CD4-positive, alpha-beta T cell (primary cell): ENCODE results near the gene GPR183. TPM values are rescaled to one million over a fixed set of nuclear protein-coding genes. Genes with fewer than 3 reads are reported as not detected.

Source experiments
- ATAC-seq: fragments of 200-7000 bp; cut with Tn5 transposase; one replicate; pipeline ENCODE4 v1.10.0; 2022; ENCODE audit warnings: mild to moderate bottlenecking; ENCODE audit not compliant: poor library complexity
- CTCF ChIA-PET: fragments of 350-600 bp; sonication (Branson Sonifier 250); formaldehyde crosslinking; loops from one replicate; lab custom pipeline; 2021; ENCODE audit warnings: antibody characterized with exemption, inconsistent platforms; lab: Charles Lee
- POLR2A ChIA-PET: fragments of 350-600 bp; sonication (Branson Sonifier 250); formaldehyde crosslinking; loops from one replicate; lab custom pipeline; 2021; ENCODE audit warnings: antibody characterized with exemption, inconsistent platforms; lab: Charles Lee
- DNase-seq, 14 experiments: peaks; one replicate each; pipeline ENCODE4 v3.0.0-alpha.2; 2013 to 2020; ENCODE audit warnings: mixed read lengths in 2 of 14
- H3K27ac ChIP-seq, 2 donors: one replicate each; pipeline versions ENCODE4 v1.5.1 to v1.7.0; 2013; ENCODE audit warnings: low read length in 2 of 2, low read depth in 1 of 2, mild to moderate bottlenecking in 1 of 2
- H3K27me3 ChIP-seq, 2 experiments: 1 replicate in 1 of 2; 2 replicates in 1 of 2; pipeline versions ENCODE4 v1.6.1 to v1.7.0; 2013; ENCODE audit warnings: low read length in 2 of 2, control low read depth in 1 of 2, mild to moderate bottlenecking in 1 of 2, moderate library complexity in 1 of 2; ENCODE audit not compliant: insufficient read depth in 2 of 2, control insufficient read depth in 1 of 2
- H3K36me3 ChIP-seq: one replicate; pipeline ENCODE4 v1.6.1; 2013; ENCODE audit warnings: low read length, control low read depth; ENCODE audit not compliant: insufficient read depth
- H3K4me1 ChIP-seq: one replicate; pipeline ENCODE4 v1.6.1; 2013; ENCODE audit warnings: low read length, control low read depth; ENCODE audit not compliant: insufficient read depth
- H3K4me3 ChIP-seq: one replicate; pipeline ENCODE4 v1.5.1; 2013; ENCODE audit warnings: mild to moderate bottlenecking, low read length, moderate library complexity
- H3K9me3 ChIP-seq, 2 experiments: 1 replicate in 1 of 2; 2 replicates in 1 of 2; pipeline versions ENCODE4 v1.6.1 to v1.7.0; 2013; ENCODE audit warnings: low read length in 2 of 2, mild to moderate bottlenecking in 2 of 2, control low read depth in 1 of 2, moderate library complexity in 1 of 2; ENCODE audit not compliant: control insufficient read depth in 1 of 2, insufficient read depth in 1 of 2
- H3K27ac Mint-ChIP-seq: one replicate; pipeline ENCODE4 v1.8.0; 2020; ENCODE audit warnings: mixed read lengths
- H3K27me3 Mint-ChIP-seq: one replicate; pipeline ENCODE4 v1.8.0; 2021; ENCODE audit warnings: mixed read lengths
- H3K36me3 Mint-ChIP-seq: one replicate; pipeline ENCODE4 v1.8.0; 2021; ENCODE audit warnings: low read depth, mixed read lengths
- H3K4me1 Mint-ChIP-seq: one replicate; pipeline ENCODE4 v1.8.0; 2021; ENCODE audit warnings: low read depth, mixed read lengths
- H3K4me3 Mint-ChIP-seq: one replicate; pipeline ENCODE4 v1.8.0; 2020; ENCODE audit warnings: mild to moderate bottlenecking, mixed read lengths
- H3K9me3 Mint-ChIP-seq: one replicate; pipeline ENCODE4 v1.8.0; 2020; ENCODE audit warnings: mixed read lengths
- intact Hi-C, 2 experiments: fragments of 100-400 bp; cut with DNase I in 1 of 2; cut with micrococcal nuclease in 1 of 2; formaldehyde crosslinking; loops; one replicate each; pipeline versions ENCODE4 v1.15.1 to v1.9.0; 2023 to 2025; cut with DNase I, micrococcal nuclease
- total RNA-seq, 174 experiments: library from RNA in 2 of 174; stranded (reverse) in 2 of 174; gene quantifications; one replicate each; pipeline ENCODE4 v1.2.3 and lab custom pipeline; 2021 to 2026
- TF ChIP-seq, protein P1 (sequence below): fragments of 200-600 bp; IDR thresholded peaks from one replicate; pipeline ENCODE4 v1.8.0; 2022; ENCODE audit warnings: antibody characterized with exemption, mild to moderate bottlenecking

GPR183 gene
- total RNA-seq, 2 experiments from 2014 or later, result 330 to 337 TPM

DNA sequence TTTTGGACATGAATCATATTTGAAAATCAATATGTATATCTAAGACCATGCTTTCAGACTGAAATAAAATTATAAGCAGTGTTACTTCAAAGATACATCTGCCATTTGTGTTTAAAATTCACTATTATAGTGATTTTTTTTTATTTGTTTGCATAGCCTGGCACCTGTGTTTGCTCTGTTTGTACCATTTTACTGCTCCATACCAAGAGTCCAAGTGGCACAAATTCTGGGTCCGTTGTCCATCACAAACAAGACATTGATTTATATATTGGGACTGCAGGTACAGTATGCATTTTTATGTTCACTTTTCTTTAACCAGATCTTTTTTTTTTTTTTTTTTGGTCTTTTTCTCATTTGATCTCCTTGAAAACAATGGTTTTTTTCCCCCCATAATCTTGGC is 6.7 kb upstream of the GPR183 start:
- CTCF ChIA-PET, result interaction anchor here (0.8 to 2.0 kb wide), 8 partner anchors 10 to 123 kb away, joined by 3 to 19 read pairs (median 4); no protein-coding TSS in a partner anchor
- Histone ChIP-seq H3K27ac (peak overlapping the region; percentile 88 to 89), H3K4me1 (peaks cover 75% of the 10 kb centered on the region), H3K9me3 (no peaks in the 10 kb centered on the region), H3K4me3 (peak overlapping the region; percentile 50), H3K36me3 (peaks cover 2% of the 10 kb centered on the region), H3K27me3 (no peaks in the 10 kb centered on the region)
- H3K4me3 Mint-ChIP-seq, result peak overlapping the region; percentile 61
- no peaks in the 10 kb centered on the region for H3K9me3 Mint-ChIP-seq
- H3K4me1 Mint-ChIP-seq, result peaks cover 83% of the 10 kb centered on the region
- TF ChIP-seq, protein P1, sequence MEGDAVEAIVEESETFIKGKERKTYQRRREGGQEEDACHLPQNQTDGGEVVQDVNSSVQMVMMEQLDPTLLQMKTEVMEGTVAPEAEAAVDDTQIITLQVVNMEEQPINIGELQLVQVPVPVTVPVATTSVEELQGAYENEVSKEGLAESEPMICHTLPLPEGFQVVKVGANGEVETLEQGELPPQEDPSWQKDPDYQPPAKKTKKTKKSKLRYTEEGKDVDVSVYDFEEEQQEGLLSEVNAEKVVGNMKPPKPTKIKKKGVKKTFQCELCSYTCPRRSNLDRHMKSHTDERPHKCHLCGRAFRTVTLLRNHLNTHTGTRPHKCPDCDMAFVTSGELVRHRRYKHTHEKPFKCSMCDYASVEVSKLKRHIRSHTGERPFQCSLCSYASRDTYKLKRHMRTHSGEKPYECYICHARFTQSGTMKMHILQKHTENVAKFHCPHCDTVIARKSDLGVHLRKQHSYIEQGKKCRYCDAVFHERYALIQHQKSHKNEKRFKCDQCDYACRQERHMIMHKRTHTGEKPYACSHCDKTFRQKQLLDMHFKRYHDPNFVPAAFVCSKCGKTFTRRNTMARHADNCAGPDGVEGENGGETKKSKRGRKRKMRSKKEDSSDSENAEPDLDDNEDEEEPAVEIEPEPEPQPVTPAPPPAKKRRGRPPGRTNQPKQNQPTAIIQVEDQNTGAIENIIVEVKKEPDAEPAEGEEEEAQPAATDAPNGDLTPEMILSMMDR, result no peak
- POLR2A ChIA-PET, result interaction anchor here (0.7 to 2.3 kb wide), 28 partner anchors 9 to 292 kb away, joined by 3 to 58 read pairs (median 5); partner anchors contain the start of genes CLYBL, GPR183 and UBAC2
- H3K27me3 Mint-ChIP-seq, result no peaks in the 10 kb centered on the region
- peak overlapping the region; percentile 89 for H3K27ac Mint-ChIP-seq
- ATAC-seq, result no peak
- intact Hi-C loops, result loop anchor here in 1 of 2 experiments (1.0 to 2.0 kb wide), 4 partner anchors 8 to 43 kb away; no protein-coding TSS in a partner anchor
- H3K36me3 Mint-ChIP-seq, result peaks cover 23% of the 10 kb centered on the region
- DNase-seq, result no peak

DNA sequence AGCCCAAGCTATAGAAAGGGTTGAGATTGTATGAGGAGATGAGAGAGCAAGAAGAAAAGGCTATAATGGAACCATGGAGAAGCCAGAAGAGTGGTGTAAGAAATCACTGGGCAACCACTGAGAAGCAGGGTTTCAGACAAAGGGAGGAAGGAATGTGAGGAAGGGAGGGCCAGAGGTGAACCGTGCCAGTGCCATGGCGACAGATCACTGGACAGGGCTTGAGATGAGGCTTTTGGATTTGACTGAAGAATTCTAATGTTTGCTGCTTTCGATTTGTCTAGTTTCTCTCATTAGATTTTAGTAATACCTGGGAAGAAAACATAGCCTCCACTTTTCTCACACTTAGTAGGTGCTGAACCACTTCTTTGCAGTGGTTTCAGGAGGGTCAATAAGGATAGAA is 6.3 kb upstream of the GPR183 start:
- TF ChIP-seq, protein P1, result no peak
- DNase-seq (no peak), ATAC-seq (no peak)
- Mint-ChIP-seq H3K27me3 (no peaks in the 10 kb centered on the region), H3K4me1 (peaks cover 88% of the 10 kb centered on the region), H3K27ac (peak overlapping the region; percentile 89), H3K36me3 (peaks cover 21% of the 10 kb centered on the region), H3K4me3 (peak overlapping the region; percentile 74), H3K9me3 (no peaks in the 10 kb centered on the region)
- ChIA-PET CTCF (no interaction called here), POLR2A (interaction anchor here (1.1 to 2.6 kb wide), 2 partner anchors 39 to 74 kb away, joined by 3 to 13 read pairs; no protein-coding TSS in a partner anchor)
- Histone ChIP-seq H3K27me3 (no peaks in the 10 kb centered on the region), H3K9me3 (no peaks in the 10 kb centered on the region), H3K4me3 (no peak overlapping the region), H3K36me3 (no peaks in the 10 kb centered on the region), H3K4me1 (peaks cover 79% of the 10 kb centered on the region), H3K27ac (peak overlapping the region; percentile 88 to 89)
- intact Hi-C loops, result no loop called here

DNA sequence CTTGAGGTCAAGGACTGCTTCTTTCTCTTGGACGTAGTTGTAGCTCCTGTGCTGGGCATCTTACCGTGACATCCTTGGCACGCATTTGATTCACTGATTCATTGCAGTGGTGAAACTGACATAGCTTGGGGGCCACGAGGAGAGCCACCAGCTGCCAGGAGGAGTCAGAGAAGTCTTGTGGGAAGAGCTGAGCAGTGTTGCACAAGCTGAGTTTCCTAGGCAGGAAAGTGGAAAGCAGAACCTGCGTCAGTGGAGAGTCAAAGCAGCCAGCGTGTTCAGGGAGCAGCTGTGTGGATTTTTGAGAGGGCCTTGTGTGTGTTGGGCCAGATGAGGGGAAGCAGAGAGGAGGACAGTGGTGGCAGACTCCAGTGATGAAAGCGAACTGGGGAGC is 5.3 kb upstream of the GPR183 start:
- no peak overlapping the region for H3K4me3 ChIP-seq
- peaks cover 88% of the 10 kb centered on the region for H3K4me1 ChIP-seq
- no peak for ATAC-seq
- H3K36me3 ChIP-seq, result no peaks in the 10 kb centered on the region
- no peaks in the 10 kb centered on the region for H3K27me3 Mint-ChIP-seq
- peak in 2 of 14 experiments; percentile 71 to 81 for DNase-seq
- ChIA-PET CTCF (interaction anchor here (0.7 to 2.2 kb wide), 4 partner anchors 40 to 124 kb away, joined by 3 to 7 read pairs (median 3); no protein-coding TSS in a partner anchor), POLR2A (interaction anchor here (1.0 to 2.6 kb wide), 7 partner anchors 9 to 75 kb away, joined by 3 to 13 read pairs (median 4); no protein-coding TSS in a partner anchor)
- H3K27ac Mint-ChIP-seq, result peak overlapping the region; percentile 89
- H3K9me3 ChIP-seq, result no peaks in the 10 kb centered on the region
- H3K36me3 Mint-ChIP-seq, result peaks cover 31% of the 10 kb centered on the region
- peak overlapping the region in 1 of 2 donors; percentile 33 for H3K27ac ChIP-seq
- TF ChIP-seq, protein P1, result no peak
- H3K4me1 Mint-ChIP-seq, result peaks cover 97% of the 10 kb centered on the region
- H3K27me3 ChIP-seq, result no peaks in the 10 kb centered on the region
- H3K9me3 Mint-ChIP-seq, result no peaks in the 10 kb centered on the region
- H3K4me3 Mint-ChIP-seq, result peak overlapping the region; percentile 74
- intact Hi-C loops, result no loop called here
